HG03439 (cell line): ENCODE results near the gene HLA-DOA.

Source experiments
- ATAC-seq: cut with Tn5 transposase; IDR thresholded peaks from one replicate; pipeline ENCODE4 v1.9.1; 2021; ENCODE audit warnings: mild to moderate bottlenecking, moderate library complexity; ENCODE audit not compliant: unreplicated experiment

Gene HLA-DOA

DNA sequence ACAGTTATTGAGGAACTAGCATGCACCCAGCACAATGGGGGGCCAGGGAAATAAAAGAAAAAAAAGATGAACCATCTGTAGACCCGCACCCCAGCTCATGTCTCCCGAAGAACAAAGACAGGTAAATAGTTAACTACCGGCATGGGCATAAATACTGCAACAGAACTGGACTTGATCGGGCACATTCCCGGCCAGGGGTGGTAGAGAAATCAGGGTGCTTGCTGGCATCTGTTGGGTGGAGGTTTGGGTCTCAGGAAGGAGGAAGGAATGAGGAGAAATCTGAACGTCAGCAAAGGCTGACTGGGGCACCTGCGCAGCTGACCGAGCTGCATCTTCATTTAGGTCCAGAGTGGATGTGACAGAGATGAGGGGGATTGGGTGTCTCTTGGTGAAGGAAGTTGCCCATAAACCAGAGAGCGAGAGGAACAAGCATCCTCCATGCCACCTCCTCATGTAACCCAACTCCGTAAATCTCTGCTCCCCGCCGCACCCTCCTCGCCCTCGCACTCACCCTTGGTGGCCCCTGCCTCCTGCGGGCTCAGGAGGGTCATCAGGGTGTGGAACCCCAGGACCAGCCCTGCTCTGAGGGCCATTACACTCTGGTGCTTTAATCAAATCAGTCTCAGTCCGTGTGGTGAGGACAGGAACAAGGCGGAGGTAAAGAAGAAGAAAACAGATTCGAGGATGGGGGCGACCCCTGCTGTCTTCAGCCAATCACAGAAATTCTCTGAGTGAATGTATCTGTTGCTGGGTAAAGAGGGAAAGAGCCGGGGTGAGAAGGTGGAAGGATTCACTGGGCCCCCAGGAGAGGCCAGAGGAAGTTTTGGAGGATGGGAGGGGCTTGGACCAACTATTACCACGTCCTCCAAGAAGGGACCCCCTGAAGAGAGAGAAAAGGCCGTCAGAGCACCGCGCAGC, at the start of gene HLA-DOA:
TSS of gene HLA-DOA (minus strand) at position 648 of the 918 bp plus-strand sequence.
- peak; percentile 81 for ATAC-seq

DNA sequence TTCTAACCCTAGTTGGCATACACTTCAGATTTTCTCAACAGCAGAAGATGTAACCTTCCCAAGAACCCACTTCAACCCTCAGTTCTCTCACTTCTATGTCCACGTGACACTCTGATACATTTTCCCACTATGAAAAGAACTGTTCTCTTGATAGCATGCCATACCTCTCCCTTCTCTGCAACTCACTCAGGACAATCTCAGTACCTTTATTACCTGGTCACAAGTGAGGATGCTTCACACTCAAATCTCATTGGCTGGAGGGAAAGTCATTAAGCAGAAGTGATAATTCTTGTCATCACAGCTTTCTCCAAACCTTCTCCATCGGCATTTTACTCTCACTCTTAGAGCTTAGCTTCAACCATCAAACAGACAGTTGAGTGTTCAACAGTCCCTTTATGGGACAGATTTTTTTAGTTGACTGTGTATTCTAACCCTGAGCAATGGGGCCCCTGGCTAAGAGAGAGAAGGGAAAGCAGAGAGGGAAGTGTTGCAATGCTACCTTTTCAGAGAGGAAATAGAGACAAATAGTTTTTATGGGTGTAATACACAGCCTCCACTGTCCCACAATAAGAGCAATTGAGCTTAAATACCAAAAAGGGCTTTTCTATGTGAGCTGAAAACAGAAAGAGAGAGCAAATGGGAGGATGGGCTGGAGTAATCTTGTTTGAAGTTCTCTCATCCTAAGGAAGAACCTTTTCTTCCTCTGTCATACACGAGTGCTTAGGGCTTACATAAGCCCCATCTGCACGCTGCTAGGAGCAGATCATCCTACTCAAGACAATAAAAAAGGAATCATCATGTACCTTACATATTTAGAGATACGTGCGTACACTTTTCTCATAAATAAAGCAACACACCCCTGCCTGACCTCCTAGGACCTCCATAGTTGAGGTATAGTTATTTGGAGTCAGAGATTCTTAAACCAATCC, 48.1 kb upstream of the HLA-DOA start:
- no peak for ATAC-seq

DNA sequence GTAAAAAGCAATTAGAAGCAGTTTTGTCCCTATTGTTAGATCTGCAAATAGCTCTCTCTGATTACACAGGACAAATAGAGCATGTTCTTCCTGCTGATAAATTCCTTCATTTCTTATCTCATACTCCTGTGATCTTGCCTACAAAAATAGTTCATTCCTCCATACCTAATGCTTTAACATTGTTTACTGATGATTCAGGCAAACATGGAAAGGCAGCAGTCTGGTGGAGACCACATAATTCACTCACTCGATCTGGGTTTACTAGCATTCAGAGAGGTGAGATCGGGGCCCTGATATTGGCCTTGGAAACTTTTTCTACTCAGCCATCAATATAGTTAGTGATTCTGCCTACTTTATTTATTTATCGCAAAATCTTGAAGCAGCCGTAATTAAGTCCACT, 43.8 kb upstream of the HLA-DOA start:
- no peak for ATAC-seq

DNA sequence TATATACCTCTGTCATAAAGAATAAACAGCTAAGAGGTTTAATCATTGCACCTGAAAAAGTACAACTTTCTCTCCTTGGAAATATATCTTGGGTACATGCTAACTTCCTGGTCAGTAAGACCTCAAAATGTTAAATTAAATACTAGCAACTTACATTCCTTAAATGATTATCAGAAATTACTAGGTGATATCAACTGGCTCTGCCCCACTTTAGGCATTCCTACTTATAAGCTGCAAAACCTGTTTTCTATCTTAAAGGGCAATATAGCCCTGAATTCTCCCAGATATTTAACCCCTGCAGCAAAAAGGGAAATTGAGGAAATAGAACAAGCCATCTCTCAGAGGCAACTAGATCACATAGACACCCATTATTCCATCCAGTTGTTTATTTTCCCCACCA, 43.2 kb upstream of the HLA-DOA start:
- ATAC-seq = no peak

DNA sequence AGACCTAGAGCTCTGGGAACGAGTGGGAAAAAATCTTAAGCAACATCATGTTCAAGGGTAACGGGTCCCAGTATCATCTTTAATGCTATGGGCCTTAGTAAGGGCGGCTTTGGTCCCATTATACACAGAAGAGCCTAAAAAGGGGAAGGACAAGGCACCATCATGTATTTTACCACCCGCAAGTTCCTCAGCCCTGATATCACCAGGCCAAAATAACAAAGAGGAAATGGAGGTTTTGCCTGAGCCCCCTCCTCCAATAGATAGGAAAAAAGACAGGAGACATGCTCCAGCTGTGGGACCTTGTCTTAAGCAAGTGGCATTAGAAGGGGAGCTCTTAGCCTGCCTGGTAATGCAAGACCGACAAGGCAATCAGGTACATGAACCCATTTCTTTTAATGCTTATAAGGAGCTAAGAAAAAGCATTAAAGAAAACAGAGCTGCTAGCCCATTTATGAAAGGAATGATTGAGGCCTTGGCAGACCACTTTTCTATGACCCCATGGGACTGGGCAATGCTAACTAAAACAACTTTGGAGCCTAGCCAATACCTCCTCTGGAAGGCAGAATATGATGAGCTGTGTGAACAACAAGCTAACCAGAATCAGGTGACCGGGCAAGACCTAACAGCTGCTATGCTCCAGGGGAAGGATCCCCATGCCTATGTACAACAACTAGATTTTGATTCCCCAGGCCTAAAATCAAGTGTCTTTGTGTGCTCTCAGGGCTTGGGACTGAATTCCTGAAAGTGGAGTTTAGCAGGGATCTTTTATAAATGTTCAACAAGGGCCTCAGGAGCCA, 40.8 kb upstream of the HLA-DOA start:
- no peak for ATAC-seq

DNA sequence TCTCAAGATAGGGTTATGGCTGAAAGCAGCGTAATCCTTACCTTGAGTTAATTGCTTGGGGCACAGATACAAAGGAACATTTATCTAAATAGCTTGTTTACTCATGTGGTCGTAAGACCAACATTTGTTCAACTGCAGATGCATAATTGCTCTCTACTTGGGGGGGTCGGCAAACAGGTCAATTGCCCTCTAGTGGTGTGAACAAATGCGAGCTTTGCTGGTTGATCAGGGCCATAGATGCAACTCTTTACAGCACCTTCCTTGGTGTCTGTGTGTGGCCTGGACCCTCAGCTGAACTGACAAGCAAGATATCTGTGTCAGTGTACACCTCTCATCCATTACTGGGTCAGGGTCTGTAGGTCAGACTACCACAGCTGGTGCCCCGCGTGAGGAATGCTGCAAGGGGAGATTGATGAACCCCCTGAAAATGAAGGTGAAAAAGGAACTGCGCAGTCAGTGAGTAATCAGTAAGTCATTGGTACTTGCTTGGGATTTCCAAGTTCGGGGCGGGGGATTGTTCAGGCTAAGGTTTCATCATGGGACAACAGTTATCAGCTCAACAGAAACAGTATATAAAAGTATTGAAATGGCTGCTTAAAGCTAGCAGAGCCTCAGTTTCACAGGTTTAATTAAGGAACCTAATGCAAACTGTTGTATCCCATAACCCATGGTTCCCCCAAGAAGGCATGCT, 40.1 kb upstream of the HLA-DOA start:
- no peak for ATAC-seq

DNA sequence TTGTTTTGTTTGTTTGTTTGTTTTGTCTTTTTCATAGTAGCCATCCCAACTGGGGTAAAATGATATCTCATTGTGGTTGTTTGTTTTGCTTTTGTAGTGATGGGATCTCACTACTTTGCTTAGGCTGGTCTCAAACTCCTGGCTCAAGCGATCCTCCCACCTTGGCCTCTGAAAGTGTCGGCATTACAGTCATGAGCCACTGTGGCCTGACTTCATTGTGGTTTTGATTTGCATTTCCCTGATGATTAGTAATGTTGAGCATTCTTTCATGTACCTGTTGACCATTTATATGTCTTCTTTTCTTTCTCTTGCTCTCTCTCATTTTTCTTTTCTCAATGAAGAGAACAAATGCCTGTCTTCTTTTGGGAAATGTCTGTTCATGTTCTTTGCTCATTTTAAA, 30.8 kb upstream of the HLA-DOA start:
- ATAC-seq = no peak

DNA sequence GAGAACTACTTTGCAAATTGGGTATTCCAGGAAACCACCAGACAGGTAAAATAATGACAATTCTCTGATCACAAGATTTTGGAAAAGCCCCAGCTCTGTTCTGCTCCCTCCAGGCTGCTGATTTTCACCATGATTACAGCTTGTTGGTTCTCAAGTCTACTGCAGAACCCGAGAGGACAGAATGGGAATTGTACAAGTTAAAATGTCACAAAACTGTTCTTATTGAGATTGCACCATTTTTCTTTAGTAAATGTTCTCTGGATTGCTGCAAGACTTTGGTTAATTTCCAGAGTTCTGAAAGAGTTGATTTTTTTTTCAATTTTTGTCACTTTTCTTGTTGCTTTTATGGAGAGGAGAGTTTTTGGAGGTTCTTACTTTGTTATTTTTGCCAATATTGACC, 27.1 kb upstream of the HLA-DOA start:
- no peak for ATAC-seq

DNA sequence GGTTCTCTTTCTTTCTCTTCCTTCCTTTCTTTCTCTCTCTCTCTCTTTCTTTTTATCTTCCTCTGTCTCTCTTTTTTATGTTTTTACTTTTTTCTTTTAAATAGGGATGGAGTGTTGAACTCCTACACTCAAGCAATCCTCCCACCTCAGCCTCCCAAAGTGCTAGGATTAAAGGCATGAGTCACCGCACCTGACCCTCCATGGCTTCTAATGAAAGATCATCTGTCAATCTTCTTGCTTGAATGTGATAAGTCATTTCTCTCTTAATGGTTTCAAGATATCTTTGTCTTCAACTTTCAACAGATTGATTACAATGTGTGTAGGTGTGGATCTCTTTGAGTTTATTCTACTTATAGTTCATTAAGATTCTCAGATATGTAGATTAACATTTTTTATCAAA, 25.2 kb upstream of the HLA-DOA start:
- no peak for ATAC-seq

DNA sequence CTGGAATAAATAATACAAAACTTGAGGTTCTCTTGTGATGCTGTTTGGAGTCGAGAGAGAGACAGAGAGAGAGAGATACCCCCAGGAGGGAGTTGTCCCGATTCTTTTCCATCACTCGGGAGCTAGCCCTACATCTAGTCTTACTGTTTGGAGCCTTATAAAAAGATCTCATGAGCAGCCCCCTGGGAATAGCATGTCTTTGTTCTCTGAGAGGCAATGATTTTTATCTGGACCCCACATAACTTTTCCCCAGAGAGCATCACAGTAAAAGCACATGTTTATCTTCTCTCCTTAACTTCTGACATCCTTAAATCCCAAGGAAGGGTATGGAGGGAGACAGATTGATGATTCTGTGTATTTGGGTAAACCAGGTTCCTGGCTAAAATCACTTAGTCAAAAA, 20.9 kb upstream of the HLA-DOA start:
- no peak for ATAC-seq

DNA sequence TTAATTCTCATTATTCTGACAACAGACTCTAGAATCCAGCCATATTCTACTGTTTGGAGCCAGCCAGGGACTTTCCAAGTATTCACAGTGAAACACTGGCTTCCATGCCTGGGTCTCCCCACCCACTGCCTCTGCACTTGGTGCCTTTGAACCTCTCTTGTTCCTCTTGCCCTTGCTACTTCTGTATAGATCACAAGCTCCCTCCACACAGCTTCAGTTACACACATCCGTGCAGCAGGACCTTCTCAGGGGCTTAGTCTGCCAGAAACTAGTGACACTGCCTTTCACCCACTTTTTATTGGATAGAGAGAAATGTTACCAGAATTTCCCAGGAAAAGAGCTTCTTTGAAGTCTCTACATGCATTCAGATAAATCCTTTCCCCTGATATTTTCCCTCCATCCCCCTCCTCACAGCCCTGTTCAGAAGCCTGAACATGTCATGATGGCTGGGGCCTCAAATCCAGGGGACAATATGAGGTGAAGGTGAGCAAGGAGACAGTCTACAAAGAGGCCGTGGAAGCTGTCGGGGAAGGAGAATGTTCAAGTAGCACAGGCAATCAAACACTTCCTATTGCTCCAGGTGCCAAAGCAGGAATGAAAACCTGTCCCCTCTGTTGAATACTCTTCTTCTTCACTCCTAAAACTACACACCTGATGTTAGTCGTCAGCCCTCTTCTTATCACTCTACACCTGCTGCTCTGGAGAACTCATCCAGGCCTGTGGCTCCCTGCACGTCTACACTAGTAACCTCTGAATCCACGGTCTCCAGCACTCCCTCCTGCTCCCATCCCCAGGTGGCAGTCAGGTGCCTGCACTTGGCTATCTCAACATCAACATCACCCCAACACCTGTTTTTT, 20.2 kb upstream of the HLA-DOA start:
- peak; percentile 51 for ATAC-seq

DNA sequence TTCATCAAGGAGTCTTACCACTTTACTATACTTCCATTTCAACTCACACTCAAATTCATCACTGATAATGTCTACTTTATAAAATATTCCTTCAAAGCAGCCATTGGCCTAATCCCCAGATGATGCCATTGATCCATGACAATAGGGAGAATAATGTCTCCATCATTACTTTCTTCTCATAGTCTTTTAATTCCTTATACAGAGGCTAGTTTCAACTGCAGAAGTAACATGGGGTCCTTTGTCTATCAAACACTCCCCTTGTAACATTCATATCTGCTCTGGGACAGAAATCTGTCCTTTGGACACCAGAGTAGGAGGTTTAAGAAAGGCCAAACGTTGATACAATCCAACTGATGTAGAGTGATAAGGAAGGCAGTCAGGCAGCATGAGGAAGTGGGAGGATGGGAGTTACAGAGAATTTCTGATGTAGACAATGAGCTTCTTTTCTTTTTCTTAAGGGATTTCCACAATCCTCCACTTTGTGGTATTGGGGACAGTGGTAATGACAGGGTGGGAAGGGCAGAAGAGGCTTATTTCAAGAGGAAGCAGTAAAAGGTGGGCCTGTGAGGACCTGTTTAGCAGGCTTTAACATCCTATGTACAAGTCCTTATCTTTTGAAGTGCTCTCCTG, 18.9 kb upstream of the HLA-DOA start:
- ATAC-seq = no peak

DNA sequence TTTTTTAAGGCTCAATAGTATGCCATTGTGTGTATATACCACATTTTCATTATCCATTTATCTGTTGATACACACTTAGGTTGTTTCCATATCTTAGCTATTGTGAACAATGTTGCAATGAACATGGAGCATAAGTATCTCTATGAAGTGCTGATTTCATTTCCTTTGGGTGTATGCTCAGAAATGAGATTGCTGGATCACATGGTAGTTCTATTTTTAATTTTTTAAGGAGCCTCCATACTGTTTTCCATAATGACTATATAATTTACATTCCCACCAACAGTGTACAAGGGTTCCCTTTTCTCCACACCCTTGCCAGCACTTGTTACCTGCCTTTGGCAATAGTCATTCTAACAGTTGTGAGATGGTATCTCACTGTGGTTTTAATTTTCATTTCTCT, 15.1 kb upstream of the HLA-DOA start:
- ATAC-seq = no peak

DNA sequence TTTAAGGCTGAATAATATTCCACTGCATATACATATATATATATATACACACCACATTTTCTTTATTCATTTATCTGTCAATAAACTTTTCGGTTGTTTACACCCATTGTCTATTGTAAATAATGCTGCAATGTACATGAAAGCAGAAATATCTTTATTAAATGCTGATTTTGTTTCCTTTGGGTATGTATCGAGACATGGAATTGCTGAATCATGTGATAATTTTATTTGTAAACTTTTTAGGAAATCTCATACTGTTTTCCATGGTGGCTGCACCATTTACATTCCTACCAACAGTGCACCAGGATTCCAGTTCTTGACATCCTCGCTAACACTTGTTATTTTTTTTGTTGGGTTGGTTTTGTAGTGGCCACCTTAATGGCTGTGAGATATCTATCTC, 14.1 kb upstream of the HLA-DOA start:
- ATAC-seq = no peak

DNA sequence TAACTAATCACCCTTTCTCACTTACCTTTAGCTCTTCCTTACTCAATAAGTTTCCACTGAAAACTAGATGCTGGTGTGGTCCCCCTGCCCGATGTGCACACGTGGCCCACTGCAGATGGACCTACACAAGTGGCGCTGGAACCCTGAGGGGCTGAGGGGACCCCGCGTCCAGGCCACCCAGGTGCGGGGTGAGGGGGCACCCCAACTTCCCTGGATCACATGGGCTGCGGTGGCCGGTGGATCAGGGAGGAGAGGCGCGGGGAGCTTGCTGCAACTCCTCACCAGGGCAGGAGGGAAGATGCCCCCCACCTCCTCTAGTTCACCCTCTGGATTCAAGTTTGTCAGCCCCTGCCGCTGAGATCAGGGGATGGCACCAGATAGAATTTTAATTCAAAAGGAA, 12.5 kb upstream of the HLA-DOA start:
- no peak for ATAC-seq

DNA sequence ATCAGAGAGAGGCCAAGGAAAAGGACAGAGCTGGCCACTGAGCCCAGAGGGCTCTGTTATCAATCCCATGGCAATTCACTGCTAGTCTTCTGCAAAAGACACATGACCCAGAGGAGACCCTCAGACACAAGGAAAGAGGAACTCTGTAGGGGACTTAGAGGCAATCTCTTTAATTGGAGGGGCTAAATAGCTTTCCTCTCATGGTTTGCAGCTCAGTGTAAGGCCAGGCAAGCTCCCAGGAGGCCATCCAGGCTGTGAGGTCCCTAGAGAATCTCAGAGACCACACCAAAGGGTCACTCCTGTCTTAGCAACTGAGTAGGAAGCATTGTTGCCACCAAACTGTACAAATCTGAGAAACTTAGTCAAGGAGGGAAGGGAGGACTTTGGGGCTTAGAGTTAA, 10.0 kb upstream of the HLA-DOA start:
- no peak for ATAC-seq

DNA sequence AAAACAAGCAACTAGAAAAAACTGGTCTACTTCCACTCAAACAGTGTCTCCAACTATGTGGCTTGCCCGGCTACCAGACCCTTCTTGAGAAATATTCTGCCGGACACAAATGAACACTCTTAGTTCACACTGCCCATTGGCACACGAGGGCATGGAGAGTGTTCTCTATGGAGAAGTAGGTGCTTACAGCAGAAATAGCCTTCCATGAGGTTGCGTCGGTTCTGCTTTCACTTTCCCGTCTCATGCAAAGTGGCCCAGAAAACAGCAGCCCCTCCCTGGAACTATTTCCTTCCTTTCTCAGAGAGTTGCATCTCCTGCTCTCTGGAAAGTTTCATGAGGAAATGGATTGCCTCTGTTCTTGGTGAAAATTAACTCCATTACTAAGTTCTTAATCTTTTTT, 9.5 kb upstream of the HLA-DOA start:
- ATAC-seq = no peak

DNA sequence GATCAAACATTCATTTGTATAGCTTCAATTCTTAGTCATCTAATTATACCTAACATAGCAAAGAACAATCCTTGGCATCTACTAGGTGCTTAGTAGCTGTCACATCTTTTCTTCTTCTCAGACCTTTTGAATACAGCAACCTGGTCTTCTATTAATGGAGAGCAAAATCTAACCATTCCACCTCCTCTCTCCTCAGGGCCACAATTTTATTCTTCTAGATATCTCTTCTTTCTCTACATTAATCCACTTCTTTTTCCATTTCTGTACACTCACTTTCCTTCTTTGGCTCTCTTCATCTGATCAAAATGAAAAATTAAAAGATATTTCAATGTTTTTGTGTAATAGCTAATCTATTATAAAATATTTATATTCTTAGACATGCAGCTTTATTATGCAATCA, 9.0 kb upstream of the HLA-DOA start:
- ATAC-seq = no peak
